HepG2 (cell line): ENCODE results near the gene C1orf115. TPM values are rescaled to one million over a fixed set of nuclear protein-coding genes. Genes with fewer than 3 reads are reported as not detected.
A peak's percentile ranks its signal among the peaks of the same experiment; 100 is the strongest.

Experiments used
- AHR ChIP-seq: IDR thresholded peaks from 2 replicates; pipeline ENCODE4 v1.6.1; 2018; ENCODE audit warnings: missing genetic modification reagents, missing compliant biosample characterization
- ATAD3A ChIP-seq: sonication (generic); formaldehyde crosslinking; IDR thresholded peaks from 2 replicates; pipeline ENCODE4 v1.4.0; 2020; ENCODE audit warnings: missing genetic modification reagents
- GATAD1 ChIP-seq: IDR thresholded peaks from 2 replicates; pipeline ENCODE4 v1.6.1; 2016; ENCODE audit warnings: missing genetic modification reagents, missing compliant biosample characterization
- TCF7L2 ChIP-seq: IDR thresholded peaks from 2 replicates; pipeline ENCODE4 v1.6.1; 2011; ENCODE audit warnings: mild to moderate bottlenecking, low read depth, low read length, moderate library complexity
- ZNF337 ChIP-seq: sonication (generic); formaldehyde crosslinking; IDR thresholded peaks from 2 replicates; pipeline ENCODE4 v1.5.1; 2020; ENCODE audit warnings: missing genetic modification reagents, low read depth, mild to moderate bottlenecking, borderline replicate concordance
- ZNF431 ChIP-seq: sonication (generic); formaldehyde crosslinking; IDR thresholded peaks from 2 replicates; pipeline ENCODE4 v1.9.0; 2022; ENCODE audit warnings: missing genetic modification reagents, low read depth, mild to moderate bottlenecking, borderline replicate concordance
- polyA plus RNA-seq, 8 experiments: library from polyadenylated mRNA; depleted of rRNA in 3 of 8; stranded (reverse) in 7 of 8; unstranded in 1 of 8; fragments of >200 nt; fragmentation: Illumina TruSeq in 4 of 8; extraction: Trizol in 4 of 8; gene quantifications; 2 replicates each; pipeline versions ENCODE4 v1.2.1 to v1.2.3, GENCODE V29; 2011 to 2016; ENCODE audit warnings: low read depth in 4 of 8, missing spikeins in 1 of 8, mixed read lengths in 1 of 8; ENCODE audit not compliant: insufficient read depth in 1 of 8
- total RNA-seq, 5 experiments: library from RNA; depleted of rRNA; stranded (reverse); fragments of >200 nt; fragmentation: Illumina TruSeq; extraction: Trizol; gene quantifications; 2 replicates each; pipeline ENCODE4 v1.2.3, GENCODE V29; 2016; ENCODE audit warnings: low read depth in 1 of 5
- TF ChIP-seq, protein P1 (sequence below): sonication (generic); formaldehyde crosslinking; IDR thresholded peaks from 2 replicates; pipeline ENCODE4 v1.4.0; 2020; ENCODE audit warnings: missing genetic modification reagents, mild to moderate bottlenecking, borderline replicate concordance
- TF ChIP-seq, protein P2 (sequence below), 2 experiments: sonication (generic) in 1 of 2; formaldehyde crosslinking in 1 of 2; IDR thresholded peaks; 2 replicates each; pipeline versions ENCODE4 v1.6.1 to v1.9.0; 2014 to 2022; ENCODE audit warnings: antibody characterized with exemption in 1 of 2, borderline replicate concordance in 1 of 2, inconsistent platforms in 1 of 2, low read depth in 1 of 2, missing genetic modification reagents in 1 of 2
- TF ChIP-seq, protein P3 (sequence below): sonication (generic); formaldehyde crosslinking; IDR thresholded peaks from 2 replicates; pipeline ENCODE4 v1.4.0; 2020; ENCODE audit warnings: missing genetic modification reagents
- TF ChIP-seq, protein P4 (sequence below): sonication (generic); formaldehyde crosslinking; IDR thresholded peaks from 2 replicates; pipeline ENCODE4 v1.5.0; 2020; ENCODE audit warnings: mild to moderate bottlenecking, missing genetic modification reagents, borderline replicate concordance
- TF ChIP-seq, protein P5 (sequence below): sonication (generic); formaldehyde crosslinking; IDR thresholded peaks from 2 replicates; pipeline ENCODE4 v1.4.0; 2020; ENCODE audit warnings: missing genetic modification reagents

Gene C1orf115
- total and polyA plus RNA-seq, 2 of the 13 experiments (the other 11 are each of a cell fraction or from before 2014, with no cell fraction given): 25.2 to 85.9 TPM

DNA sequence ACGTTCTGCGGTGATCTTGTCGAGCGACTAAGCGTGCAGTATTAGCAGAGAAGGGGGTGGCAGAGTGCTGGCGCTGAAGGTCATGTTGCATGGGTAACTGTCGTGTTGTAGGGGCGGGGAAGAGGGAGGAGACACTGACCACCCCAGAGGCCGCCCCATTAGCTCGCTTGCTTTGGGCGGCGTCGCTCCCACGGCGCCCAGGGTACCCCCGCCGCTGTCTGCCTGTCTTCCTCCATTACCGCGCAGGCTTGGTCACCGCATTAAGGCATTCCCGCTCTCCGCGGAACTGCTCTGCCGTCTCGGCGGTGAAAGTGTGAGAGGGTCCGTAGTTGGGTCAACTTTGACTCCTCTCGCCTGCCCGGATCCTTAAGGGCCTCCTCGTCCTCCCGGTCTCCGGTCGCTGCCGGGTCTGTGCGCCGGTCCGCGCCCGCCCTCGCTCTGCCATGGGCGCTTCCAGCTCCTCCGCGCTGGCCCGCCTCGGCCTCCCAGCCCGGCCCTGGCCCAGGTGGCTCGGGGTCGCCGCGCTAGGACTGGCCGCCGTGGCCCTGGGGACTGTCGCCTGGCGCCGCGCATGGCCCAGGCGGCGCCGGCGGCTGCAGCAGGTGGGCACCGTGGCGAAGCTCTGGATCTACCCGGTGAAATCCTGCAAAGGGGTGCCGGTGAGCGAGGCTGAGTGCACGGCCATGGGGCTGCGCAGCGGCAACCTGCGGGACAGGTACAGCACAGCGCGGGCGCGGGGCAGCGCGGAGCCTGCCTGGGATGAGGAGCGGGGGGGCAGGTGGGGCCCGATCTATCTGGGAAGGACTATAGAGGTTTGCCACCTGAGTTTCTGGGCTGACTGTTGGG lies 58.1 kb downstream of the C1orf115 start, which contains the start of gene MTARC2 (continued):
- TF ChIP-seq, protein P1, sequence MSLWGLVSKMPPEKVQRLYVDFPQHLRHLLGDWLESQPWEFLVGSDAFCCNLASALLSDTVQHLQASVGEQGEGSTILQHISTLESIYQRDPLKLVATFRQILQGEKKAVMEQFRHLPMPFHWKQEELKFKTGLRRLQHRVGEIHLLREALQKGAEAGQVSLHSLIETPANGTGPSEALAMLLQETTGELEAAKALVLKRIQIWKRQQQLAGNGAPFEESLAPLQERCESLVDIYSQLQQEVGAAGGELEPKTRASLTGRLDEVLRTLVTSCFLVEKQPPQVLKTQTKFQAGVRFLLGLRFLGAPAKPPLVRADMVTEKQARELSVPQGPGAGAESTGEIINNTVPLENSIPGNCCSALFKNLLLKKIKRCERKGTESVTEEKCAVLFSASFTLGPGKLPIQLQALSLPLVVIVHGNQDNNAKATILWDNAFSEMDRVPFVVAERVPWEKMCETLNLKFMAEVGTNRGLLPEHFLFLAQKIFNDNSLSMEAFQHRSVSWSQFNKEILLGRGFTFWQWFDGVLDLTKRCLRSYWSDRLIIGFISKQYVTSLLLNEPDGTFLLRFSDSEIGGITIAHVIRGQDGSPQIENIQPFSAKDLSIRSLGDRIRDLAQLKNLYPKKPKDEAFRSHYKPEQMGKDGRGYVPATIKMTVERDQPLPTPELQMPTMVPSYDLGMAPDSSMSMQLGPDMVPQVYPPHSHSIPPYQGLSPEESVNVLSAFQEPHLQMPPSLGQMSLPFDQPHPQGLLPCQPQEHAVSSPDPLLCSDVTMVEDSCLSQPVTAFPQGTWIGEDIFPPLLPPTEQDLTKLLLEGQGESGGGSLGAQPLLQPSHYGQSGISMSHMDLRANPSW (CRISPR knock-in tag): 0 out of 2 replicates have a peak, but pooled peaks have one; percentile 40
- TF ChIP-seq, protein P2, sequence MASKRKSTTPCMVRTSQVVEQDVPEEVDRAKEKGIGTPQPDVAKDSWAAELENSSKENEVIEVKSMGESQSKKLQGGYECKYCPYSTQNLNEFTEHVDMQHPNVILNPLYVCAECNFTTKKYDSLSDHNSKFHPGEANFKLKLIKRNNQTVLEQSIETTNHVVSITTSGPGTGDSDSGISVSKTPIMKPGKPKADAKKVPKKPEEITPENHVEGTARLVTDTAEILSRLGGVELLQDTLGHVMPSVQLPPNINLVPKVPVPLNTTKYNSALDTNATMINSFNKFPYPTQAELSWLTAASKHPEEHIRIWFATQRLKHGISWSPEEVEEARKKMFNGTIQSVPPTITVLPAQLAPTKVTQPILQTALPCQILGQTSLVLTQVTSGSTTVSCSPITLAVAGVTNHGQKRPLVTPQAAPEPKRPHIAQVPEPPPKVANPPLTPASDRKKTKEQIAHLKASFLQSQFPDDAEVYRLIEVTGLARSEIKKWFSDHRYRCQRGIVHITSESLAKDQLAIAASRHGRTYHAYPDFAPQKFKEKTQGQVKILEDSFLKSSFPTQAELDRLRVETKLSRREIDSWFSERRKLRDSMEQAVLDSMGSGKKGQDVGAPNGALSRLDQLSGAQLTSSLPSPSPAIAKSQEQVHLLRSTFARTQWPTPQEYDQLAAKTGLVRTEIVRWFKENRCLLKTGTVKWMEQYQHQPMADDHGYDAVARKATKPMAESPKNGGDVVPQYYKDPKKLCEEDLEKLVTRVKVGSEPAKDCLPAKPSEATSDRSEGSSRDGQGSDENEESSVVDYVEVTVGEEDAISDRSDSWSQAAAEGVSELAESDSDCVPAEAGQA (IDR thresholded peaks at IDR 0.05; ENCODE audit: low read depth): no peak
- TF ChIP-seq, protein P2 (CRISPR knock-in tag; IDR thresholded peaks at IDR 0.05; ENCODE audit: borderline replicate concordance): no peak
- no peak for TF ChIP-seq ATAD3A
- no peak; the same call in 1 of the 2 replicates for TF ChIP-seq ZNF431 (CRISPR knock-in tag)
- TF ChIP-seq, protein P3, sequence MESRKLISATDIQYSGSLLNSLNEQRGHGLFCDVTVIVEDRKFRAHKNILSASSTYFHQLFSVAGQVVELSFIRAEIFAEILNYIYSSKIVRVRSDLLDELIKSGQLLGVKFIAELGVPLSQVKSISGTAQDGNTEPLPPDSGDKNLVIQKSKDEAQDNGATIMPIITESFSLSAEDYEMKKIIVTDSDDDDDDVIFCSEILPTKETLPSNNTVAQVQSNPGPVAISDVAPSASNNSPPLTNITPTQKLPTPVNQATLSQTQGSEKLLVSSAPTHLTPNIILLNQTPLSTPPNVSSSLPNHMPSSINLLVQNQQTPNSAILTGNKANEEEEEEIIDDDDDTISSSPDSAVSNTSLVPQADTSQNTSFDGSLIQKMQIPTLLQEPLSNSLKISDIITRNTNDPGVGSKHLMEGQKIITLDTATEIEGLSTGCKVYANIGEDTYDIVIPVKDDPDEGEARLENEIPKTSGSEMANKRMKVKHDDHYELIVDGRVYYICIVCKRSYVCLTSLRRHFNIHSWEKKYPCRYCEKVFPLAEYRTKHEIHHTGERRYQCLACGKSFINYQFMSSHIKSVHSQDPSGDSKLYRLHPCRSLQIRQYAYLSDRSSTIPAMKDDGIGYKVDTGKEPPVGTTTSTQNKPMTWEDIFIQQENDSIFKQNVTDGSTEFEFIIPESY (CRISPR knock-in tag): no peak
- TF ChIP-seq, protein P4, sequence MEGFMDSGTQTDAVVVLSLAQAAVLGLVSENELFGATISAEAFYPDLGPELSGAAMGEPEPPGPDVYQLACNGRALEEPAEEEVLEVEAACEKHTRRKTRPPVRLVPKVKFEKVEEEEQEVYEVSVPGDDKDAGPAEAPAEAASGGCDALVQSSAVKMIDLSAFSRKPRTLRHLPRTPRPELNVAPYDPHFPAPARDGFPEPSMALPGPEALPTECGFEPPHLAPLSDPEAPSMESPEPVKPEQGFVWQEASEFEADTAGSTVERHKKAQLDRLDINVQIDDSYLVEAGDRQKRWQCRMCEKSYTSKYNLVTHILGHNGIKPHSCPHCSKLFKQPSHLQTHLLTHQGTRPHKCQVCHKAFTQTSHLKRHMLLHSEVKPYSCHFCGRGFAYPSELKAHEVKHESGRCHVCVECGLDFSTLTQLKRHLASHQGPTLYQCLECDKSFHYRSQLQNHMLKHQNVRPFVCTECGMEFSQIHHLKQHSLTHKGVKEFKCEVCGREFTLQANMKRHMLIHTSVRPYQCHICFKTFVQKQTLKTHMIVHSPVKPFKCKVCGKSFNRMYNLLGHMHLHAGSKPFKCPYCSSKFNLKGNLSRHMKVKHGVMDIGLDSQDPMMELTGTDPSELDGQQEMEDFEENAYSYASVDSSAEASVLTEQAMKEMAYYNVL (CRISPR knock-in tag): no peak
- TF ChIP-seq GATAD1 (CRISPR knock-in tag): peak; percentile 42; the same call in 1 of the 2 replicates
- TF ChIP-seq AHR (CRISPR knock-in tag): peak; percentile 61; the same call in 1 of the 2 replicates
- TF ChIP-seq TCF7L2: no peak
- TF ChIP-seq, protein P5, sequence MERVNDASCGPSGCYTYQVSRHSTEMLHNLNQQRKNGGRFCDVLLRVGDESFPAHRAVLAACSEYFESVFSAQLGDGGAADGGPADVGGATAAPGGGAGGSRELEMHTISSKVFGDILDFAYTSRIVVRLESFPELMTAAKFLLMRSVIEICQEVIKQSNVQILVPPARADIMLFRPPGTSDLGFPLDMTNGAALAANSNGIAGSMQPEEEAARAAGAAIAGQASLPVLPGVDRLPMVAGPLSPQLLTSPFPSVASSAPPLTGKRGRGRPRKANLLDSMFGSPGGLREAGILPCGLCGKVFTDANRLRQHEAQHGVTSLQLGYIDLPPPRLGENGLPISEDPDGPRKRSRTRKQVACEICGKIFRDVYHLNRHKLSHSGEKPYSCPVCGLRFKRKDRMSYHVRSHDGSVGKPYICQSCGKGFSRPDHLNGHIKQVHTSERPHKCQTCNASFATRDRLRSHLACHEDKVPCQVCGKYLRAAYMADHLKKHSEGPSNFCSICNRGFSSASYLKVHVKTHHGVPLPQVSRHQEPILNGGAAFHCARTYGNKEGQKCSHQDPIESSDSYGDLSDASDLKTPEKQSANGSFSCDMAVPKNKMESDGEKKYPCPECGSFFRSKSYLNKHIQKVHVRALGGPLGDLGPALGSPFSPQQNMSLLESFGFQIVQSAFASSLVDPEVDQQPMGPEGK (CRISPR knock-in tag): peak; percentile 65
- 0 out of 2 replicates have a peak, but pooled peaks have one; percentile 67 for TF ChIP-seq ZNF337 (CRISPR knock-in tag)
